Heart left ventricle (tissue), 13 donors: ENCODE measurements around the gene NOL3.

ENCODE experiments used
- CTCF ChIP-seq, 12 donors: fragments of 200-600 bp; sonication (generic) in 4 of 12; IDR thresholded peaks; one replicate each; pipeline versions ENCODE4 v1.5.0 to v1.8.0; 2018 to 2022; ENCODE audit warnings: antibody characterized with exemption in 12 of 12, mild to moderate bottlenecking in 5 of 12
- POLR2A ChIP-seq, 2 donors: fragments of 450-650 bp; IDR thresholded peaks; one replicate each; pipeline ENCODE4 v1.6.1; 2017; ENCODE audit warnings: antibody characterized with exemption in 2 of 2, mild to moderate bottlenecking in 2 of 2, moderate library complexity in 2 of 2
- donor health status: ischemic (EF 13 %, LVEDD 7.1; RV severe dilation, severe dysfunction).
- donor health status: DM: no; HTN: yes; CAD: no.
- donor health status: DM: no; HTN: no; CAD: no.
- donor health status: ischemic (EF 25% LVEDD 6.9; RV normal size, moderate dysfunction).
- donor health status: ischemic (EF 25% LVEDD 5.7; RV mildly dilated, moderate dysfunction).
- donor health status: ischemic (EF 35%, LVEDD 5.7; RV mildly dilated, moderate dysfunction).
- donor health status: nonischemic (EF 11% LVEDD 7.7; RV severe dilation, severe dysfunction).
- donor health status: DM: yes; HTN: yes; CAD: no.
- donor health status: PGD.
- donor health status: ischemic (EF 29% LVEDD 5.4; RV normal size, mild dysfunction).
- donor health status: nonischemic (EF 23%, LVEDD 6.1; RV moderate dilation, normal function).

- TF ChIP-seq CTCF (IDR thresholded peaks at IDR 0.05) (no peak), POLR2A (IDR thresholded peaks at IDR 0.05) (no peak)
Measured at GRCh38 chr16:67201411-67202345, 31.3 kb downstream of the NOL3 start.
